ENCODE data around the gene FAM168A.
"Not testable (repeated sequence)": the region's sequence is repeated elsewhere in the genome, so short reads cannot be mapped to it uniquely, and the experiment has no call there.

The FAM168A gene

DNA sequence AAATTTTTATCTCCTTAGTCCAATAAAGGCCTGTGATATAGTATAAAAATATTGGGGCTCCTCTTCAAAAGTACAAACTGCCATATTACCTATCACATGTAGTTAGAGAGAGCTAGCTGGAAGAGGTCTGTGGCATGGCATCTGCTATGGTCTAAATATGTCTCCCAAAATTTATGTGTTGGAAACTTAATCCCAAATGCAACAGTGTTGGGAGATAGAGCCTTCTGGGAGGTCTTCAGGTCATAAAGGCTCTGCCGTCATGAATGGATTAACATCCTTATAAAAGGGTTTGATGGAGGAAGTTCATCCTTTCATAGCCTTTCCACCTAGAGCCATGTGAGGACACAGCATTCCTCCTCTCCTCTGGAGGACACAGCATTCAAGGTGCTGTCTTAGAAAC, 116.3 kb downstream of the FAM168A start:
- H3K4me3 ChIP-seq (ENCODE audit: low read length), result no peak overlapping the region
- DNase-seq (ENCODE audit: low read depth), result no peak
- TF ChIP-seq CTCF (conservative IDR thresholded peaks at IDR 0.05; ENCODE audit: low read length), result no peak

- H3K4me3 ChIP-seq (ENCODE audit: low read length), result no peak overlapping the region
- DNase-seq (ENCODE audit: low read depth), result peak; percentile 49
- TF ChIP-seq CTCF (conservative IDR thresholded peaks at IDR 0.05; ENCODE audit: low read length), result no peak
Measured at GRCh38 chr11:73480677-73481076, 117.2 kb downstream of the FAM168A start.

DNA sequence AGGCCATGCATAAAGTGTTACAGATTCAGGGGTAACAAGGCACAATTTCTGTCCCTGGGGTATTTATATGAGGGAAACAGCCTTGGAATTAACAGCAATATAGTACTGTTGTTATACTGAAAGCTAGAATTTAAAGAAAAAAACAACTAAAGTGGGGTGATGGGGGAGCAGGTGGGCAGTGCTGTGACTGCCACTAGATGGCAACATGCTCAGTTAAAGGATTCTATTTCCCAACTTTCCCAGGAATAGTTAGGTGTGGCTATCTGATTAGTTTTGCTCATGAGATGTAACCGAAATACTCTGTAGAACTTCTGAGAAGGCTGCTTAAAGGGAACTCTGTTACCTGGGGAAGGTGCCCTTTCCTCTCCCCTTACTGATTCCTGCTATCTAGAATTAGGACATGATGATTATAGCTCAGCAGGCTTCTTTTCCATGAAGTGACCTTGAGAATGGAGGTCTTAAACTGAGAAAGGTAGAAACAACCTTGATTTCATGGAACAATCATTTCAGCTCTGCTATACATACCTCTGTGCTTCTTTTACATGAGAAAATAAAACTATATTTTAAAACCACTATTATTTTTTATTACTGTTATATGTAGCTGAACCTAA, 119.1 kb downstream of the FAM168A start:
- peak; percentile 37 for DNase-seq (ENCODE audit: low read depth)
- TF ChIP-seq CTCF (conservative IDR thresholded peaks at IDR 0.05; ENCODE audit: low read length), result peak; percentile 91
- no peak overlapping the region for H3K4me3 ChIP-seq (ENCODE audit: low read length)

DNA sequence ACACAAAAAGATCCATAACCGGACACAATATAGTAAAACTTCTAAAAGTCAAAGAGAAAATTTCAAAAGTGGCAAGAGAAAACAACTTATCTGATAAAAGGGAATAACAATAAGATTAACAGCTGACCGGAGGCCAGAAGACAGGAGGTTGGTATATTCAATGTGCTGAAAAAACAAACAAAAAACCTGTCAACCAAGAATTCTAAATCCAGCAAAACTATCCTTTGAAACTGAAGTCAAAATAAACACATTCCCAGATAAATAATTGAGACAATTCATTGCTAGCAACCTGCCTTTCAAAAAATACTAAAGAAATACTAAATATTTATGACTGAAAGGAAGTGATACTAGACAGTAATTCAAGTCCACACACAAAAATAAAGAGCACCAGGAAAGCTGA, 120.4 kb downstream of the FAM168A start:
- DNase-seq (ENCODE audit: low read depth), result no peak
- H3K4me3 ChIP-seq (ENCODE audit: low read length), result no peak overlapping the region
- TF ChIP-seq CTCF (conservative IDR thresholded peaks at IDR 0.05; ENCODE audit: low read length), result no peak

- no peak for DNase-seq (ENCODE audit: low read depth)
- no peak overlapping the region for H3K4me3 ChIP-seq (ENCODE audit: low read length)
- TF ChIP-seq CTCF (conservative IDR thresholded peaks at IDR 0.05; ENCODE audit: low read length), result no peak
Measured at GRCh38 chr11:73475549-73476095, 122.3 kb downstream of the FAM168A start.

DNA sequence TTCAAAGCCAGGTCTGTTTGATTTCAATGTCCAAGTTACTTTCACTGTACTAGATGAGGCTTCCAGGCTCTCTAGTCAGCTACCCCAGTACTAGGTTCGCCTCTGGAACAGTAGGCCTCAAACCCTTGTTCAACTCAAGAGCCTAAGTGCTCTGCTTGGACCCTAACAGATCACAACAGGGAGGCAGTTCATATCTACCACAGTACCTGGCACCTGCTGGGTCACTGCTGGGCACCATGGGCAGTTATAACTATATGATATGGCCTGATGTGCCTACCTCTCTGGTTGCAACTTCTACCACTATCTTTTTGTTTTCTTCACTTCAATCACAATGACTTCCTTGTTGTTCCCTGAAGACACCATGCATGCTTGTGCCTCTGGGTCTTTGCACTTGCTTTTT, 124.7 kb downstream of the FAM168A start:
- TF ChIP-seq CTCF (conservative IDR thresholded peaks at IDR 0.05; ENCODE audit: low read length), result no peak
- no peak for DNase-seq (ENCODE audit: low read depth)
- no peak overlapping the region for H3K4me3 ChIP-seq (ENCODE audit: low read length)

GRCh38 chr11:73470036-73470612, 127.8 kb downstream of the FAM168A start:
- H3K4me3 ChIP-seq (ENCODE audit: low read length); DNase-seq (ENCODE audit: low read depth): not testable (repeated sequence)

Data from AG10803 (cell line).